ENCODE measurements around the gene SMAD7. TPM values are rescaled to one million over a fixed set of nuclear protein-coding genes. Genes with fewer than 3 reads are reported as not detected.
A peak's percentile ranks its signal among the peaks of the same experiment; 100 is the strongest.

Gene SMAD7
- total RNA-seq, 2 experiments from 2014 or later = 2.9 to 15.1 TPM

GRCh38 chr18:48951448-48952286, 902 bp upstream of the SMAD7 start:
- ChIA-PET POLR2A (interaction anchor here (0.6 to 0.7 kb wide), 2 partner anchors 69 to 173 kb away, joined by 3 to 4 read pairs; no protein-coding TSS in a partner anchor), CTCF (ENCODE audit: unreplicated experiment) (no interaction called here)
- DNase-seq (ENCODE audit: low spot score) = peak; percentile 84
- H3K36me3 ChIP-seq (ENCODE audit: insufficient read depth, low read length) = peaks cover 21% of the 10 kb centered on the region
- H3K79me2 ChIP-seq (ENCODE audit: insufficient read depth, low read depth, low read length) = peaks cover 44% of the 10 kb centered on the region
- no peak for TF ChIP-seq EZH2phosphoT487 (IDR thresholded peaks at IDR 0.05; ENCODE audit: borderline replicate concordance, low read depth, low read length)
- 0 out of 2 replicates have a peak, but pooled peaks have one; percentile 22 for TF ChIP-seq CTCF (conservative IDR thresholded peaks at IDR 0.05; ENCODE audit: low read length)
- no peaks in the 10 kb centered on the region for H3K9me3 ChIP-seq (ENCODE audit: low read length)
- H2AFZ ChIP-seq (ENCODE audit: low read length) = peak overlapping the region; percentile 67; the same call in 1 of the 2 replicates
- intact Hi-C loops (cut with micrococcal nuclease; ENCODE audit: unreplicated experiment) = loop anchor here (2.0 kb wide), 2 partner anchors 17 to 175 kb away; no protein-coding TSS in a partner anchor
- peaks cover 6% of the 10 kb centered on the region; the same call in 1 of the 2 replicates for H4K20me1 ChIP-seq (ENCODE audit: insufficient read depth, low read length)
- no peaks in the 10 kb centered on the region for H3K9me2 ChIP-seq (ENCODE audit: insufficient read depth, low read length)
- peaks cover 40% of the 10 kb centered on the region for H3K4me1 ChIP-seq (ENCODE audit: insufficient read depth, low read length, poor library complexity, severe bottlenecking)
- H3K4me2 ChIP-seq (ENCODE audit: low read length) = peak overlapping the region; percentile 98
- H3K4me3 ChIP-seq (ENCODE audit: low read depth, low read length, poor library complexity, severe bottlenecking) = peak overlapping the region; percentile 95
- H3K27ac ChIP-seq (ENCODE audit: low read depth, low read length, poor library complexity, severe bottlenecking) = peak overlapping the region; percentile 84
- BruUV-seq (replicated peaks) = no TSS peak

DNA sequence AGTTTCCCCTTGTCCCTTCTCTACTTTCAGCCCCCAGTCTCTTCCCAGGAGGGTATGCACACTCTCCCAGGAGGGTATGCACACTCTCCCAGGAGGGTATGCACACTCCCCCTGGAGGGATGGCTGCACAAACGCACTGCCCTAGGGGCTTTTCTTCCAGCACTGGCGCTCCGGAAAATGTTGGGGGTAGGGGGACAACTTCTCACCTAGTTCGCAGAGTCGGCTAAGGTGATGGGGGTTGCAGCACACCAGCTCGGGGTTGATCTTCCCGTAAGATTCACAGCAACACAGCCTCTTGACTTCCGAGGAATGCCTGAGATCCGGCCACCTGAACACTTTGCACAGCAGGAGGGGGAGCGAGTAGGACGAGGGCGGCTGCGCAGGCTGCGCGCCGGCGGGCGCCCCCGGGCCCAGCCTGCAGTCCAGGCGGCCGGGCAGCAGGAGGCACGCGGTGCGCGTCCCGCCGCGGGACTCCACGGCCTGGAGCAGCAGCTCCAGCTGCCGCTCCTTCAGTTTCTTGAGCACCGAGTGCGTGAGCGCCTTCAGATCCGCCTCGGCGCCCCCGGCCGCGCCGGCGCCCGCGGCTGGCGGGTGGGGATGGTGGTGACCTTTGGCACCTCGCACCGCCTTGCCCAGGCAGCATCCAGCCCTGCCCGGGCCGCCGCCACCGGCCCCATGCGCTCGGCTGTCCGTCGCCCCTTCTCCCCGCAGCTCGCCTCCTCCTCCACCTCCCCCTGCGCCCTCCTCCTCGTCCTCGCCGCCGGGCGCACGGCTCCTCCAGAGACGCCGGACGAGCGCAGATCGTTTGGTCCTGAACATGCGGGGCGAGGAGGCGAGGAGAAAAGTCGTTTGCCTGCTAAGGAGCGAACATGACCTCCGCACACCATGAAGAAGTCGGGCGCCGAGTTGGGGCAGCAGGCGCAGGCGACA, 894 bp downstream of the SMAD7 start:
- no peak for TF ChIP-seq EZH2phosphoT487 (IDR thresholded peaks at IDR 0.05; ENCODE audit: borderline replicate concordance, low read depth, low read length)
- Histone ChIP-seq H3K9me3 (ENCODE audit: low read length) (no peaks in the 10 kb centered on the region), H4K20me1 (ENCODE audit: insufficient read depth, low read length) (peaks cover 16% of the 10 kb centered on the region), H2AFZ (ENCODE audit: low read length) (no peak overlapping the region), H3K4me2 (ENCODE audit: low read length) (peak overlapping the region; percentile 90), H3K4me1 (ENCODE audit: insufficient read depth, low read length, poor library complexity, severe bottlenecking) (peaks cover 40% of the 10 kb centered on the region), H3K4me3 (ENCODE audit: low read depth, low read length, poor library complexity, severe bottlenecking) (peak overlapping the region; percentile 95), H3K36me3 (ENCODE audit: insufficient read depth, low read length) (peaks cover 36% of the 10 kb centered on the region), H3K9me2 (ENCODE audit: insufficient read depth, low read length) (no peaks in the 10 kb centered on the region), H3K27ac (ENCODE audit: low read depth, low read length, poor library complexity, severe bottlenecking) (peak overlapping the region; percentile 57), H3K79me2 (ENCODE audit: insufficient read depth, low read depth, low read length) (peaks cover 61% of the 10 kb centered on the region)
- POLR2A ChIA-PET = no interaction called here
- BruUV-seq (replicated peaks) = no TSS peak
- DNase-seq (ENCODE audit: low spot score) = peak; percentile 54
- CTCF ChIA-PET (ENCODE audit: unreplicated experiment) = no interaction called here
- intact Hi-C loops (cut with micrococcal nuclease; ENCODE audit: unreplicated experiment) = loop anchor here (2.0 kb wide), 3 partner anchors 15 to 173 kb away; no protein-coding TSS in a partner anchor

DNA sequence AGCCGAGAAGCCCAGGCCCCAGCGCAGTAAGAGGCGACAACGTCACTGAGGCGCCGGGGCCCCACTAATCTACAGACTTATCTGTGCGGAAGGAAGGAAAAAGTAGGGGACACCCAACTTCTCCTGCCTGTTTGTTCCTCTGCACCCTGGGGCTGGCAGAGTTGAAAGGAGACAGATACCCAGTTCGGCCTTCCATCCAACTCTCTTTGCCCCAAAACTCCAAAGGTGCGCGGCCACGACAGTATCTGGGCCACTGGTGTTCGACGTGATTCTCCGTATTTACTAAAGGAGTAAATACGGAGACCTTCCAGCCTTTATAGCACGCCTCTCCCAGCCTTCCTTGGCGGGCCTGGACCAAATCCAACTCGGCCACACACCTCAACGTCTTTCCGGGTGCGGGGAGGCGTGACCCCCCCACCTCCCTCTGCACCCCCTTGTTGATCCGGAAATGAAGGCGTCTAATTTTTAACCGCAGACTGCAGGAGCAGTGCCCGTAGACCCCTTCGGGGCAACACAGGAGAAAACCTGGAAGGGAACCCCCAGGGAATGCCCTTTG, 1.6 kb downstream of the SMAD7 start:
- ChIA-PET CTCF (ENCODE audit: unreplicated experiment) (no interaction called here), POLR2A (interaction anchor here (0.6 kb wide), 1 partner anchor 100 kb away, joined by 3 read pairs; no protein-coding TSS in a partner anchor)
- no peak for DNase-seq (ENCODE audit: low spot score)
- no peaks in the 10 kb centered on the region for H3K9me2 ChIP-seq (ENCODE audit: insufficient read depth, low read length)
- TF ChIP-seq EZH2phosphoT487 (IDR thresholded peaks at IDR 0.05; ENCODE audit: borderline replicate concordance, low read depth, low read length) (no peak), CTCF (conservative IDR thresholded peaks at IDR 0.05; ENCODE audit: low read length) (no peak)
- peaks cover 16% of the 10 kb centered on the region for H4K20me1 ChIP-seq (ENCODE audit: insufficient read depth, low read length)
- peaks cover 68% of the 10 kb centered on the region for H3K79me2 ChIP-seq (ENCODE audit: insufficient read depth, low read depth, low read length)
- peaks cover 42% of the 10 kb centered on the region for H3K36me3 ChIP-seq (ENCODE audit: insufficient read depth, low read length)
- peak overlapping the region; percentile 90 for H3K4me2 ChIP-seq (ENCODE audit: low read length)
- H3K9me3 ChIP-seq (ENCODE audit: low read length) = no peaks in the 10 kb centered on the region
- peak overlapping the region; percentile 57 for H3K27ac ChIP-seq (ENCODE audit: low read depth, low read length, poor library complexity, severe bottlenecking)
- H3K4me1 ChIP-seq (ENCODE audit: insufficient read depth, low read length, poor library complexity, severe bottlenecking) = peaks cover 40% of the 10 kb centered on the region
- intact Hi-C loops (cut with micrococcal nuclease; ENCODE audit: unreplicated experiment) = loop anchor here (2.0 kb wide), 1 partner anchor 76 kb away; no protein-coding TSS in a partner anchor
- H3K4me3 ChIP-seq (ENCODE audit: low read depth, low read length, poor library complexity, severe bottlenecking) = peak overlapping the region; percentile 95
- no TSS peak for BruUV-seq (replicated peaks)
- no peak overlapping the region for H2AFZ ChIP-seq (ENCODE audit: low read length)

Data from OCI-LY7 (cell line).